Measurements from ENCODE around the gene TPO. TPM values are rescaled to one million over a fixed set of nuclear protein-coding genes. Genes with fewer than 3 reads are reported as not detected.

The TPO gene
- total and polyA plus RNA-seq, 4 donors, result not detected

DNA sequence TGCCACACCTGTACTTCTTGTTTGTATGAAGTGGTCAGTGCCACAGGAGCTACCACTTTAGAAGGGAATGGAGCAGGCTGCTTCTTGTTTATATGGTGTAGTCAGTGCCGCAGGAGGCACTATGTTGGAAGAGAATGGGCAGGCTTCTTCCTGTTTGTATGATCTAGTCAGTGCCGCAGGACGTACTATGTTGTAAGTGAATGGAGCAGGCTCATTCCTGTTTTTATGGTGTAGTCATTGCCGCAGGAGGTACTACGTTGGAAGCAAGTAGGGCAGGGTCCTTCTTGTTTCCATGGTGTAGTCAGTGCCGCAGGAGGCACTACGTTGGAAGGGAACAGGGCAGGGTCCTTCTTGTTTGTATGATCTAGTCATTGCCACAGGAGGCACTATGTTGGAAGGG is 27.3 kb downstream of the TPO start:
- no peak overlapping the region for H3K27ac ChIP-seq (ENCODE audit: low read depth in 1 of 2, low read length in 2 of 2)
- H3K9me3 ChIP-seq (ENCODE audit: control insufficient read depth in 4 of 4, low read length in 3 of 4), result no peaks in the 10 kb centered on the region
- no peak overlapping the region for H3K9ac ChIP-seq (ENCODE audit: low read depth in 1 of 2, low read length in 2 of 2)
- H3K36me3 ChIP-seq (ENCODE audit: control insufficient read depth in 4 of 4, insufficient read depth in 3 of 4, low read depth in 1 of 4, low read length in 3 of 4), result no peaks in the 10 kb centered on the region
- no peak for DNase-seq (ENCODE audit: low spot score)
- no peaks in the 10 kb centered on the region for H3K4me1 ChIP-seq (ENCODE audit: control insufficient read depth in 4 of 4, insufficient read depth in 4 of 4, low read length in 3 of 4)
- 75% methylated on average over 7 of the region's 7 CpGs for WGBS
- H3K27me3 ChIP-seq (ENCODE audit: control insufficient read depth in 4 of 4, insufficient read depth in 4 of 4, low read length in 3 of 4), result peaks cover 0 to under 1% (median 0%) of the 10 kb centered on the region in 4 donors
- H3K4me3 ChIP-seq (ENCODE audit: low read depth in 1 of 3, low read length in 3 of 3), result no peak overlapping the region
- TF ChIP-seq FOXA2 (IDR thresholded peaks at IDR 0.05) (no peak), HNF4G (IDR thresholded peaks at IDR 0.05) (no peak), GABPA (IDR thresholded peaks at IDR 0.05 in 1 of 2, conservative IDR thresholded peaks at IDR 0.05 in 1 of 2) (no peak), EGR1 (IDR thresholded peaks at IDR 0.05; ENCODE audit: low read depth in 2 of 2) (no peak), RAD21 (IDR thresholded peaks at IDR 0.05) (no peak), YY1 (IDR thresholded peaks at IDR 0.05) (no peak), HNF4A (conservative IDR thresholded peaks at IDR 0.05) (no peak), SP1 (IDR thresholded peaks at IDR 0.05) (no peak), NR2F2 (IDR thresholded peaks at IDR 0.05) (no peak), FOXA1 (IDR thresholded peaks at IDR 0.05) (no peak), TAF1 (conservative IDR thresholded peaks at IDR 0.05) (no peak), RXRA (IDR thresholded peaks at IDR 0.05) (no peak), JUND (IDR thresholded peaks at IDR 0.05) (no peak)
- TF ChIP-seq, protein P1, sequence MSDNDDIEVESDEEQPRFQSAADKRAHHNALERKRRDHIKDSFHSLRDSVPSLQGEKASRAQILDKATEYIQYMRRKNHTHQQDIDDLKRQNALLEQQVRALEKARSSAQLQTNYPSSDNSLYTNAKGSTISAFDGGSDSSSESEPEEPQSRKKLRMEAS (IDR thresholded peaks at IDR 0.05), result no peak
- TF ChIP-seq, protein P2, sequence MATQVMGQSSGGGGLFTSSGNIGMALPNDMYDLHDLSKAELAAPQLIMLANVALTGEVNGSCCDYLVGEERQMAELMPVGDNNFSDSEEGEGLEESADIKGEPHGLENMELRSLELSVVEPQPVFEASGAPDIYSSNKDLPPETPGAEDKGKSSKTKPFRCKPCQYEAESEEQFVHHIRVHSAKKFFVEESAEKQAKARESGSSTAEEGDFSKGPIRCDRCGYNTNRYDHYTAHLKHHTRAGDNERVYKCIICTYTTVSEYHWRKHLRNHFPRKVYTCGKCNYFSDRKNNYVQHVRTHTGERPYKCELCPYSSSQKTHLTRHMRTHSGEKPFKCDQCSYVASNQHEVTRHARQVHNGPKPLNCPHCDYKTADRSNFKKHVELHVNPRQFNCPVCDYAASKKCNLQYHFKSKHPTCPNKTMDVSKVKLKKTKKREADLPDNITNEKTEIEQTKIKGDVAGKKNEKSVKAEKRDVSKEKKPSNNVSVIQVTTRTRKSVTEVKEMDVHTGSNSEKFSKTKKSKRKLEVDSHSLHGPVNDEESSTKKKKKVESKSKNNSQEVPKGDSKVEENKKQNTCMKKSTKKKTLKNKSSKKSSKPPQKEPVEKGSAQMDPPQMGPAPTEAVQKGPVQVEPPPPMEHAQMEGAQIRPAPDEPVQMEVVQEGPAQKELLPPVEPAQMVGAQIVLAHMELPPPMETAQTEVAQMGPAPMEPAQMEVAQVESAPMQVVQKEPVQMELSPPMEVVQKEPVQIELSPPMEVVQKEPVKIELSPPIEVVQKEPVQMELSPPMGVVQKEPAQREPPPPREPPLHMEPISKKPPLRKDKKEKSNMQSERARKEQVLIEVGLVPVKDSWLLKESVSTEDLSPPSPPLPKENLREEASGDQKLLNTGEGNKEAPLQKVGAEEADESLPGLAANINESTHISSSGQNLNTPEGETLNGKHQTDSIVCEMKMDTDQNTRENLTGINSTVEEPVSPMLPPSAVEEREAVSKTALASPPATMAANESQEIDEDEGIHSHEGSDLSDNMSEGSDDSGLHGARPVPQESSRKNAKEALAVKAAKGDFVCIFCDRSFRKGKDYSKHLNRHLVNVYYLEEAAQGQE (IDR thresholded peaks at IDR 0.05), result no peak
- TF ChIP-seq, protein P3, sequence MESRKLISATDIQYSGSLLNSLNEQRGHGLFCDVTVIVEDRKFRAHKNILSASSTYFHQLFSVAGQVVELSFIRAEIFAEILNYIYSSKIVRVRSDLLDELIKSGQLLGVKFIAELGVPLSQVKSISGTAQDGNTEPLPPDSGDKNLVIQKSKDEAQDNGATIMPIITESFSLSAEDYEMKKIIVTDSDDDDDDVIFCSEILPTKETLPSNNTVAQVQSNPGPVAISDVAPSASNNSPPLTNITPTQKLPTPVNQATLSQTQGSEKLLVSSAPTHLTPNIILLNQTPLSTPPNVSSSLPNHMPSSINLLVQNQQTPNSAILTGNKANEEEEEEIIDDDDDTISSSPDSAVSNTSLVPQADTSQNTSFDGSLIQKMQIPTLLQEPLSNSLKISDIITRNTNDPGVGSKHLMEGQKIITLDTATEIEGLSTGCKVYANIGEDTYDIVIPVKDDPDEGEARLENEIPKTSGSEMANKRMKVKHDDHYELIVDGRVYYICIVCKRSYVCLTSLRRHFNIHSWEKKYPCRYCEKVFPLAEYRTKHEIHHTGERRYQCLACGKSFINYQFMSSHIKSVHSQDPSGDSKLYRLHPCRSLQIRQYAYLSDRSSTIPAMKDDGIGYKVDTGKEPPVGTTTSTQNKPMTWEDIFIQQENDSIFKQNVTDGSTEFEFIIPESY (IDR thresholded peaks at IDR 0.05), result no peak
- TF ChIP-seq, protein P4, sequence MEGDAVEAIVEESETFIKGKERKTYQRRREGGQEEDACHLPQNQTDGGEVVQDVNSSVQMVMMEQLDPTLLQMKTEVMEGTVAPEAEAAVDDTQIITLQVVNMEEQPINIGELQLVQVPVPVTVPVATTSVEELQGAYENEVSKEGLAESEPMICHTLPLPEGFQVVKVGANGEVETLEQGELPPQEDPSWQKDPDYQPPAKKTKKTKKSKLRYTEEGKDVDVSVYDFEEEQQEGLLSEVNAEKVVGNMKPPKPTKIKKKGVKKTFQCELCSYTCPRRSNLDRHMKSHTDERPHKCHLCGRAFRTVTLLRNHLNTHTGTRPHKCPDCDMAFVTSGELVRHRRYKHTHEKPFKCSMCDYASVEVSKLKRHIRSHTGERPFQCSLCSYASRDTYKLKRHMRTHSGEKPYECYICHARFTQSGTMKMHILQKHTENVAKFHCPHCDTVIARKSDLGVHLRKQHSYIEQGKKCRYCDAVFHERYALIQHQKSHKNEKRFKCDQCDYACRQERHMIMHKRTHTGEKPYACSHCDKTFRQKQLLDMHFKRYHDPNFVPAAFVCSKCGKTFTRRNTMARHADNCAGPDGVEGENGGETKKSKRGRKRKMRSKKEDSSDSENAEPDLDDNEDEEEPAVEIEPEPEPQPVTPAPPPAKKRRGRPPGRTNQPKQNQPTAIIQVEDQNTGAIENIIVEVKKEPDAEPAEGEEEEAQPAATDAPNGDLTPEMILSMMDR (IDR thresholded peaks at IDR 0.05; ENCODE audit: low read depth, low read length, missing input control), result no peak
- TF ChIP-seq, protein P5, sequence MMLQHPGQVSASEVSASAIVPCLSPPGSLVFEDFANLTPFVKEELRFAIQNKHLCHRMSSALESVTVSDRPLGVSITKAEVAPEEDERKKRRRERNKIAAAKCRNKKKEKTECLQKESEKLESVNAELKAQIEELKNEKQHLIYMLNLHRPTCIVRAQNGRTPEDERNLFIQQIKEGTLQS (IDR thresholded peaks at IDR 0.05), result no peak

Data from liver (tissue), 9 donors.